ENCODE measurements around the gene TSPAN9.

GRCh38 chr12:3316776-3317480, 239.7 kb downstream of the TSPAN9 start:
- TF ChIP-seq, protein P1, sequence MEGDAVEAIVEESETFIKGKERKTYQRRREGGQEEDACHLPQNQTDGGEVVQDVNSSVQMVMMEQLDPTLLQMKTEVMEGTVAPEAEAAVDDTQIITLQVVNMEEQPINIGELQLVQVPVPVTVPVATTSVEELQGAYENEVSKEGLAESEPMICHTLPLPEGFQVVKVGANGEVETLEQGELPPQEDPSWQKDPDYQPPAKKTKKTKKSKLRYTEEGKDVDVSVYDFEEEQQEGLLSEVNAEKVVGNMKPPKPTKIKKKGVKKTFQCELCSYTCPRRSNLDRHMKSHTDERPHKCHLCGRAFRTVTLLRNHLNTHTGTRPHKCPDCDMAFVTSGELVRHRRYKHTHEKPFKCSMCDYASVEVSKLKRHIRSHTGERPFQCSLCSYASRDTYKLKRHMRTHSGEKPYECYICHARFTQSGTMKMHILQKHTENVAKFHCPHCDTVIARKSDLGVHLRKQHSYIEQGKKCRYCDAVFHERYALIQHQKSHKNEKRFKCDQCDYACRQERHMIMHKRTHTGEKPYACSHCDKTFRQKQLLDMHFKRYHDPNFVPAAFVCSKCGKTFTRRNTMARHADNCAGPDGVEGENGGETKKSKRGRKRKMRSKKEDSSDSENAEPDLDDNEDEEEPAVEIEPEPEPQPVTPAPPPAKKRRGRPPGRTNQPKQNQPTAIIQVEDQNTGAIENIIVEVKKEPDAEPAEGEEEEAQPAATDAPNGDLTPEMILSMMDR (IDR thresholded peaks at IDR 0.05), result no peak
- no peak for TF ChIP-seq EZH2 (IDR thresholded peaks at IDR 0.05)
